SK-N-MC (cell line): ENCODE measurements around the gene SENP7.
A peak's percentile ranks its signal among the peaks of the same experiment; 100 is the strongest.
"Not testable (repeated sequence)": the region's sequence is repeated elsewhere in the genome, so short reads cannot be mapped to it uniquely, and the experiment has no call there.

Source experiments
- DNase-seq: peaks from one replicate; pipeline ENCODE4 v3.0.0-alpha.2; 2011; ENCODE audit warnings: low read depth, low spot score
- H3K27ac ChIP-seq: fragments of 200-600 bp; sonication (generic); 2 replicates; pipeline ENCODE4 v1.5.1; 2016; ENCODE audit warnings: mixed run types
- H3K36me3 ChIP-seq: fragments of 200-600 bp; sonication (generic); 2 replicates; pipeline ENCODE4 v1.6.1; 2017; ENCODE audit warnings: antibody characterized with exemption, low read length, mixed read lengths; ENCODE audit not compliant: insufficient read depth
- H3K4me3 ChIP-seq: fragments of 200-600 bp; sonication (generic); 2 replicates; pipeline ENCODE4 v1.5.1; 2016
- H3K9ac ChIP-seq: fragments of 200-600 bp; sonication (generic); 2 replicates; pipeline ENCODE4 v1.8.0; 2017; ENCODE audit warnings: mixed run types, mixed read lengths; ENCODE audit not compliant: insufficient read length
- H3K9me3 ChIP-seq: fragments of 200-600 bp; sonication (generic); 2 replicates; pipeline ENCODE4 v1.6.1; 2017; ENCODE audit warnings: low read depth, mild to moderate bottlenecking, antibody characterized with exemption, low read length, moderate library complexity, mixed read lengths
- EZH2 ChIP-seq: fragments of 200-600 bp; sonication (generic); IDR thresholded peaks from one replicate; pipeline ENCODE4 v1.6.1; 2017; ENCODE audit warnings: antibody characterized with exemption
- FOXP2 ChIP-seq: optimal IDR thresholded peaks from 2 replicates; pipeline ENCODE3; 2011; ENCODE audit warnings: mild to moderate bottlenecking, moderate library complexity; ENCODE audit not compliant: insufficient read depth; ENCODE audit errors: extremely low read length, control extremely low read depth
- POLR2AphosphoS5 ChIP-seq: IDR thresholded peaks from 2 replicates; pipeline ENCODE4 v1.6.1; 2012; ENCODE audit warnings: mild to moderate bottlenecking, low read depth, low read length, borderline replicate concordance

The SENP7 gene

DNA sequence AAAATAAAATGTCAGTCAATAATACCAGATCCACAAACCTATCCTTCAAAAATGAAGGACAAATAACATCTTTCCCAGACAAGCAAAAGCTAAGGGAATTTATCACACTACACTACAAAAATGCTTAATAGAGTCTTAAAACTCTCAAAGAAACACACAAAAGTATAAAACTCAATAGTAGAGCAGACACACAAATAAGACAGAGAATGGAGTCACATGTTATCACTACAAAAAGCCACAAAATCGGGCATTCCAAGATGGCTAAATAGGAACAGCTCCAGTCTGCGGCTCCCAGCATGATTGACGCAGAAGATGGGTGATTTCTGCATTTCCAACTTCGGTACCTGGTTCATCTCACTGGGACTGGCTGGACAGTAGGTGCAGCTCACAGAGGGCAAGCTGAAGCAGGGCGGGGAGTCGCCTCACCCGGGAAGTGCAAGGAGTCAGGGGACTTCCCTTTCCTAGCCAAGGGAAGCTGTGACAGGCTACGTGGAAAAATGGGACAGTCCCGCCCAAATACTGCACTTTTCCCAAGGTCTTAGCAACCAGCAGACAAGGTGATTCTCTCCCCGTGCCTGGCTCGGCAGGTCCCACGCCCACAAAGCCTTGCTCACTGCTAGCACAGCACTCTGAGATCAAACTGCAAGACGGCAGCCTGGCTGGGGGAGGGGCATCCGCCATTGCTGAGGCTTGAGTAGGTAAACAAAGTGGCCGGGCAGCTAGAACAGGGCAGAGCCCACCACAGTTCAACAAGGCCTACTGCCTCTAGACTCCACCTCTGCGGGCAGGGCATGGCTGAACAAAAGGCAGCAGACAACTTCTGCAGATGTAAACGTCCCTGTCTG, 46.3 kb downstream of the SENP7 start:
- Histone ChIP-seq H3K27ac (no peak overlapping the region), H3K9me3 (no peaks in the 10 kb centered on the region; the same call in 1 of the 2 replicates), H3K9ac (no peak overlapping the region), H3K4me3 (no peak overlapping the region), H3K36me3 (peaks cover 2% of the 10 kb centered on the region; the same call in 1 of the 2 replicates)
- TF ChIP-seq FOXP2: no peak
- no peak for TF ChIP-seq EZH2
- no peak for TF ChIP-seq POLR2AphosphoS5
- DNase-seq: no peak

DNA sequence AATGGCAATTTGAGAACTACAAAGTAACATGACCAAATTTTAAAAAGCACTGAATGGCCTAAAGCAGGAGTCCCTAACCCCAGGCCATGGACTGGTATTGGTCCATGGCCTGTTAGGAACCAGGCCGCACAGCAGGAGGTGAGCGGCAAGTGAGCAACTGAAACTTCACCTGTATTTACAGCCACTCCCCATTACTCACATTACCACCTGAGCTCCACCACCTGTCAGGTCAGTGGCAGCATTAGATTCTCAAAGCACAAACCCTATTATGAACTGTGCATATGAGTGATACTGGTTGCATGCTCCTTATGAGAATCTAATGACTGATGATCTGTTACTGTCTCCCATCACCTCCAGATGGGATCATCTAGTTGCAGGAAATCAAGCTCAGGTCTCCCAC, 48.8 kb downstream of the SENP7 start:
- no peak for TF ChIP-seq POLR2AphosphoS5
- TF ChIP-seq FOXP2: no peak
- no peak for TF ChIP-seq EZH2
- Histone ChIP-seq H3K36me3 (peaks cover 9% of the 10 kb centered on the region; the same call in 1 of the 2 replicates), H3K27ac (no peak overlapping the region), H3K9ac (no peak overlapping the region), H3K4me3 (no peak overlapping the region), H3K9me3 (no peaks in the 10 kb centered on the region; the same call in 1 of the 2 replicates)
- no peak for DNase-seq

DNA sequence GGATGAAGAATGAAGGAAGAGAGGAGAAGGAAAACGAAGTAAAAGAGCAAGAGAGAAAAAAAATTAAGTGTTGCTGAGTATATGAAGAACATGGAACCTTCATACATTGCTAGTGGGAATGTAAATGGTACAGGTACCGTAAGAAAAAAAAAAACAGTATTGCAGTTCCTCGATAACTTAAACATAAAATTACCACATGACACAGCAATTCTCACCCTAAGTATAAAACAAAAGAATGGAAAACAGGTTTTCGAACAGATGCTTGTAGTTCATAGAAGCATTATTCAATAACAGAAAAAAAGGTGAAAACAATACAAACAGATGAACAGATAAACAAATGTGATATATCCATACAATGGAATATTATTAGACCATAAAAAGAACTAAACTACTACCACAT, 51.6 kb downstream of the SENP7 start:
- no peak for TF ChIP-seq FOXP2
- TF ChIP-seq EZH2: no peak
- TF ChIP-seq POLR2AphosphoS5: no peak
- Histone ChIP-seq H3K27ac (no peak overlapping the region), H3K4me3 (no peak overlapping the region), H3K9me3 (no peaks in the 10 kb centered on the region; the same call in 1 of the 2 replicates), H3K9ac (no peak overlapping the region), H3K36me3 (peaks cover 9% of the 10 kb centered on the region; the same call in 1 of the 2 replicates)
- no peak for DNase-seq

DNA sequence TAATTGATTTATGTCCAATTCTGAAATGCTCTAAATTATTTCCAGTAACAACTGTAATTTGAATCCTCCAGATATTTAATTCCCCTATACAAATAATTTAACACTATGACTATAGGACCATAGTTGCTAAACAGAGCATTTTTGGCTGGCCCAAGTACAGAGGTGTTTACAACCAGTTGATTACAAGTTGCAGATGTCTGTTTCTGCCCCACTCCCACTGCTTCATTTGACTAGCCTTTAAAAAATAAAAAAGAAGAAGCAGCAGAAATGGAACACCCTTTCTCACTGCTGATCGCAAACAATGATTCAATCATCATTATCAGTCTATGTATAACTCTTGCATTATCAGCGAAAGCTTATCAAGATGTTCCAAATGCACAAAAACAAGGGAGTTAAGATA, 54.6 kb downstream of the SENP7 start:
- H3K27ac ChIP-seq: no peak overlapping the region
- no peak overlapping the region for H3K4me3 ChIP-seq
- DNase-seq: no peak
- peaks cover 9% of the 10 kb centered on the region; the same call in 1 of the 2 replicates for H3K36me3 ChIP-seq
- H3K9me3 ChIP-seq: no peaks in the 10 kb centered on the region; the same call in 1 of the 2 replicates
- H3K9ac ChIP-seq: no peak overlapping the region
- TF ChIP-seq EZH2 (no peak), POLR2AphosphoS5 (no peak), FOXP2 (no peak)

DNA sequence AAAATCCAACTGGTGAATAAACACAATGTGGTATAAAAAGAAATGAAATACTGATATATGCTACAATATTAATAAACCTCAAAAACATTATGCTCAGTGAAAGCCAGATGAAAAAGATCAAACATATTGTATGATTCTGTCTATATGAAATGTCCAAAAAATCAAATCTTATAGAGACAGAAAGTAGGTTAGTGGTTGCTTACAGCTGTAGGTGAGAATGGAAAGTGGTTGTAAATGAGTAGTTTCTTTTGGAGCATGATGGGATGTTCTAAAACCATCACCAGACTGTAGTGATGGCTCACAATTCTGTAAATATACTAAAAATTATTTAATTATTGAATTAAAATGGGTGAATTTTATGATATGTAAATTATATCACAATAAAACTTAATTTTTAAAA, 58.4 kb downstream of the SENP7 start:
- DNase-seq: no peak
- Histone ChIP-seq H3K9ac (no peak overlapping the region), H3K4me3 (no peak overlapping the region), H3K9me3 (no peaks in the 10 kb centered on the region), H3K36me3 (no peaks in the 10 kb centered on the region), H3K27ac (no peak overlapping the region)
- TF ChIP-seq POLR2AphosphoS5 (no peak), EZH2 (no peak), FOXP2 (no peak)

DNA sequence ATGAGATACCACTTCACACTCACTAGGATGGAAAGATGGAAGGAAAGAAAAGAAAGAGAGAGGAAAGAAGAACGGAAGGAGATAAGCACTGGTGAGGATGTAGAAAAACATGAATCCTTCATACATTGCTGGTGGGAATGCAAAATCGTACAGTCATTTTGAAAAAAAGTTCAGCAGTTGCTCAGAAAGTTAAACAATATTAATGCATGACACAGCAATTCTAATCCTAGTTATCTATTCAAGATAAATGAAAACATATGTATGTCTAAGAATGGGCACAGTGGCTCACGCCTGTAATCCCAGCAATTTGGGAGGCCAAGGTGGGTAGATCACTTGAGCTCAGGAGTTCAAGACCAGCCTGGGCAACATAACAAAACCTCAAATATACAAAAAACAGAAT, 59.1 kb downstream of the SENP7 start:
- Histone ChIP-seq H3K9ac (no peak overlapping the region), H3K36me3 (no peaks in the 10 kb centered on the region), H3K27ac (peak overlapping the region; percentile 75), H3K4me3 (no peak overlapping the region), H3K9me3 (no peaks in the 10 kb centered on the region)
- peak; percentile 55 for DNase-seq
- TF ChIP-seq POLR2AphosphoS5 (no peak), EZH2 (no peak), FOXP2 (no peak)

DNA sequence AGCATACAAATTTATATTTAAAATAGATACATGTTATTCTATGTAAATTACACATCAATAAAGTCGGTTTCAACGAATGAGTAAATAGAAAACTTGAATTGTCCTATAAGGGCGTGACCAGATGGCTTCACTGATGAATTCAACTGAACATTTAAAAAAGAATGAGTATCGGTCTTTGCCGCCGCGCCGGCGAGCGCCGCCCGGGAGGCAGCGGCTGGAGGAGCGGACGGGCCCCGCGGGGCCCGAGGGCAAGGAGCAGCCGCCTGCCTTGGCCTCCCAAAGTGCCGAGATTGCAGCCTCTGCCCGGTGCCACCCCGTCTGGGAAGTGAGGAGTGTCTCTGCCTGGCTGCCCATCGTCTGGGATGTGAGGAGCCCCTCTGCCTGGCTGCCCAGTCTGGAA, 74.4 kb downstream of the SENP7 start:
- H3K9me3 ChIP-seq, DNase-seq: not testable (repeated sequence)

DNA sequence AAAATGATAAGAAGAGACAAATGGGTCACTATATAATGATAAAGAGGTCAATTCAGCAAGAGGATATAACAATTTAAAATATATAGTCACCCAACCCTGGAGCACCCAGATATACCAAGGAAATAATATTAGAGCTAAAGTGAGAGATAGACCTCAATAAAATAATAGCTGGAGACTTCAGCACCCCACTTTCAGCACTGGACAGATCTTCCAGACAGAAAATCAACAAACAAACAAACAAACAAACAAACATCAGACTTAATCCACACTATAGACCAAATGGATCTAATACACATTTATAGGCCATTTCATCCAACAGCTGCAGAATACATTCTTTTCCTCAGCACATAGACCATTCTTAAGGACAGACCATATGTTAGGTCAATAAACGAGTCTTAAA, 79.4 kb downstream of the SENP7 start:
- Histone ChIP-seq H3K27ac (no peak overlapping the region), H3K9me3 (peaks cover 5% of the 10 kb centered on the region; the same call in 1 of the 2 replicates), H3K9ac (no peak overlapping the region), H3K36me3 (no peaks in the 10 kb centered on the region), H3K4me3 (no peak overlapping the region)
- TF ChIP-seq EZH2 (no peak), FOXP2 (no peak), POLR2AphosphoS5 (no peak)
- no peak for DNase-seq

More for the DNA sequence above, 74.4 kb downstream of the SENP7 start:
- not testable (repeated sequence) for H3K4me3 ChIP-seq, H3K27ac ChIP-seq, H3K36me3 ChIP-seq, H3K9ac ChIP-seq
